ENCODE results near the gene PGM3. TPM values are rescaled to one million over a fixed set of nuclear protein-coding genes. Genes with fewer than 3 reads are reported as not detected.

Gene PGM3
- total RNA-seq, 6 donors from 2014 or later, result 7.8 to 36.3 (median 29.6) TPM

- H3K36me3 ChIP-seq, result peaks cover 6 to 90% (median 51%) of the 10 kb centered on the region in 4 donors
- WGBS, 2 donors, result 94 to 95% methylated on average over 5 of the region's 5 CpGs
- no peaks in the 10 kb centered on the region for H3K27me3 ChIP-seq
- no peak for TF ChIP-seq EP300 (IDR thresholded peaks at IDR 0.05)
- TF ChIP-seq, protein P1, sequence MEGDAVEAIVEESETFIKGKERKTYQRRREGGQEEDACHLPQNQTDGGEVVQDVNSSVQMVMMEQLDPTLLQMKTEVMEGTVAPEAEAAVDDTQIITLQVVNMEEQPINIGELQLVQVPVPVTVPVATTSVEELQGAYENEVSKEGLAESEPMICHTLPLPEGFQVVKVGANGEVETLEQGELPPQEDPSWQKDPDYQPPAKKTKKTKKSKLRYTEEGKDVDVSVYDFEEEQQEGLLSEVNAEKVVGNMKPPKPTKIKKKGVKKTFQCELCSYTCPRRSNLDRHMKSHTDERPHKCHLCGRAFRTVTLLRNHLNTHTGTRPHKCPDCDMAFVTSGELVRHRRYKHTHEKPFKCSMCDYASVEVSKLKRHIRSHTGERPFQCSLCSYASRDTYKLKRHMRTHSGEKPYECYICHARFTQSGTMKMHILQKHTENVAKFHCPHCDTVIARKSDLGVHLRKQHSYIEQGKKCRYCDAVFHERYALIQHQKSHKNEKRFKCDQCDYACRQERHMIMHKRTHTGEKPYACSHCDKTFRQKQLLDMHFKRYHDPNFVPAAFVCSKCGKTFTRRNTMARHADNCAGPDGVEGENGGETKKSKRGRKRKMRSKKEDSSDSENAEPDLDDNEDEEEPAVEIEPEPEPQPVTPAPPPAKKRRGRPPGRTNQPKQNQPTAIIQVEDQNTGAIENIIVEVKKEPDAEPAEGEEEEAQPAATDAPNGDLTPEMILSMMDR (IDR thresholded peaks at IDR 0.05), result no peak
- no peak for TF ChIP-seq POLR2AphosphoS5 (IDR thresholded peaks at IDR 0.05)
- TF ChIP-seq POLR2A (IDR thresholded peaks at IDR 0.05), result no peak
- ATAC-seq (ENCODE audit: low FRiP score in 2 of 2), result no peak
- DNase-seq, result no peak
- H3K4me3 ChIP-seq, result no peak overlapping the region
- no peaks in the 10 kb centered on the region for H3K4me1 ChIP-seq
- H3K27ac ChIP-seq, result no peak overlapping the region
- H3K9me3 ChIP-seq, result no peaks in the 10 kb centered on the region
Observed at GRCh38 chr6:83126807-83127206, 66.3 kb downstream of the PGM3 start.

DNA sequence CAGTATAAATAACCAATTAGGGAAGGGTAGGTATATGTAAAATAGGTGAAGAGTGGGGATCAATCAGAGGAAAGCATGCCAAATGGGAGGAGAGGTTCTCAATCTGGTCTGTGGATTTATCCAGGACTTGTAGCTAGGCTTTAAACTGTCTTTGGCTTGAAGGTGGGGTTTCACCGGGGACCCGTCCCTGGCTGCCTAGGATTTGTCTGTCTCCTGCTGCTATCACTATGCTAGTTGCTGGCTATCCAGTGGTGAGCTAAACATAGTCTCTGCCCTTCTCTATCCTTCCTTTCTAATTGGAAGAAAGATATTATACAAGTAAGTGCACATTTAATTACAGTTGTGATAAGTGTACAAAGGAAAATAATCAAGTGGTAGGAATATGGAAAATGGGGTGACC, 66.8 kb downstream of the PGM3 start:
- no peak for TF ChIP-seq EP300 (IDR thresholded peaks at IDR 0.05)
- TF ChIP-seq, protein P1 (IDR thresholded peaks at IDR 0.05), result no peak
- no peak for TF ChIP-seq POLR2A (IDR thresholded peaks at IDR 0.05)
- no peak for TF ChIP-seq POLR2AphosphoS5 (IDR thresholded peaks at IDR 0.05)
- 93 to 100% methylated on average over 2 of the region's 2 CpGs for WGBS, 2 donors
- Histone ChIP-seq H3K9me3 (no peaks in the 10 kb centered on the region), H3K4me3 (no peak overlapping the region), H3K4me1 (no peaks in the 10 kb centered on the region), H3K27ac (no peak overlapping the region), H3K27me3 (no peaks in the 10 kb centered on the region), H3K36me3 (peaks cover 6 to 85% (median 49%) of the 10 kb centered on the region in 4 donors)
- DNase-seq (no peak), ATAC-seq (ENCODE audit: low FRiP score in 2 of 2) (no peak)

DNA sequence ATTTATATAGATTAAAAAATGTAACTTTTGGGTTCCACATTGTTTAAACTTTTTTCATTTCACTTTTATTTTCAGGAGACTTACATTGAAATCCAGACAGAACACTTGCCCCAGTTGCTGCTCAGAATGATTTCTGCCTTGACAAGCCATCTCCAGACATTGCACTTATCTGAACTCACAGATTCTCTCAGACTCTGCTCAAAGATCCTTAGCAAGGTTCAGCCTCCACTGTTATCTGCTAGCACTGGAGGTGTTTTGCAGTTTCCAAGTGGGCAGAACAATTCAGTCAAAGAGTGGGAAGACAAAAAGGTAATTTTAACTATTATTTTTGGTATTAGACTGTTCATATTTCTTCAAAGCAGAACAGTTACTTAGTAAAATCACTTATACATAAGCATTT, 67.6 kb downstream of the PGM3 start:
- DNase-seq, result no peak
- Histone ChIP-seq H3K27ac (no peak overlapping the region), H3K4me1 (no peaks in the 10 kb centered on the region), H3K9me3 (no peaks in the 10 kb centered on the region), H3K27me3 (no peaks in the 10 kb centered on the region), H3K36me3 (peaks cover 11 to 88% (median 48%) of the 10 kb centered on the region in 4 donors), H3K4me3 (no peak overlapping the region)
- TF ChIP-seq, protein P1 (IDR thresholded peaks at IDR 0.05), result no peak
- TF ChIP-seq EP300 (IDR thresholded peaks at IDR 0.05), result no peak
- TF ChIP-seq POLR2AphosphoS5 (IDR thresholded peaks at IDR 0.05), result no peak
- TF ChIP-seq POLR2A (IDR thresholded peaks at IDR 0.05), result no peak
- ATAC-seq (ENCODE audit: low FRiP score in 2 of 2), result no peak

GRCh38 chr6:83124553-83124952, 68.5 kb downstream of the PGM3 start:
- DNase-seq (no peak), ATAC-seq (ENCODE audit: low FRiP score in 2 of 2) (no peak)
- no peak overlapping the region for H3K4me3 ChIP-seq
- no peak overlapping the region for H3K27ac ChIP-seq
- no peaks in the 10 kb centered on the region for H3K4me1 ChIP-seq
- H3K36me3 ChIP-seq, result peaks cover 11 to 87% (median 47%) of the 10 kb centered on the region in 4 donors
- TF ChIP-seq EP300 (IDR thresholded peaks at IDR 0.05), result no peak
- no peak for TF ChIP-seq POLR2A (IDR thresholded peaks at IDR 0.05)
- TF ChIP-seq POLR2AphosphoS5 (IDR thresholded peaks at IDR 0.05), result no peak
- TF ChIP-seq, protein P1 (IDR thresholded peaks at IDR 0.05), result no peak
- no peaks in the 10 kb centered on the region for H3K9me3 ChIP-seq
- 98% methylated on average over 3 of the region's 3 CpGs for WGBS, 2 donors
- H3K27me3 ChIP-seq, result no peaks in the 10 kb centered on the region

- Histone ChIP-seq H3K9me3 (no peaks in the 10 kb centered on the region), H3K36me3 (peaks cover 4 to 46% (median 16%) of the 10 kb centered on the region in 4 donors), H3K27ac (no peak overlapping the region), H3K4me1 (no peaks in the 10 kb centered on the region), H3K4me3 (no peak overlapping the region), H3K27me3 (no peaks in the 10 kb centered on the region)
- ATAC-seq (ENCODE audit: low FRiP score in 2 of 2), result no peak
- TF ChIP-seq POLR2A (IDR thresholded peaks at IDR 0.05) (no peak), EP300 (IDR thresholded peaks at IDR 0.05) (no peak), POLR2AphosphoS5 (IDR thresholded peaks at IDR 0.05) (no peak)
- TF ChIP-seq, protein P1 (IDR thresholded peaks at IDR 0.05), result no peak
- DNase-seq, result no peak
- WGBS, 2 donors, result 94 to 95% methylated on average over 2 of the region's 2 CpGs
Observed at GRCh38 chr6:83119742-83120300, 73.2 kb downstream of the PGM3 start.
